GM19438 (cell line): ENCODE measurements around the gene GPR89A.
"Not testable (repeated sequence)": the region's sequence is repeated elsewhere in the genome, so short reads cannot be mapped to it uniquely, and the experiment has no call there.

ENCODE experiments used
- ATAC-seq: cut with Tn5 transposase; IDR thresholded peaks from one replicate; pipeline ENCODE4 v1.9.1; 2021; ENCODE audit warnings: low read depth; ENCODE audit not compliant: unreplicated experiment

Gene GPR89A

DNA sequence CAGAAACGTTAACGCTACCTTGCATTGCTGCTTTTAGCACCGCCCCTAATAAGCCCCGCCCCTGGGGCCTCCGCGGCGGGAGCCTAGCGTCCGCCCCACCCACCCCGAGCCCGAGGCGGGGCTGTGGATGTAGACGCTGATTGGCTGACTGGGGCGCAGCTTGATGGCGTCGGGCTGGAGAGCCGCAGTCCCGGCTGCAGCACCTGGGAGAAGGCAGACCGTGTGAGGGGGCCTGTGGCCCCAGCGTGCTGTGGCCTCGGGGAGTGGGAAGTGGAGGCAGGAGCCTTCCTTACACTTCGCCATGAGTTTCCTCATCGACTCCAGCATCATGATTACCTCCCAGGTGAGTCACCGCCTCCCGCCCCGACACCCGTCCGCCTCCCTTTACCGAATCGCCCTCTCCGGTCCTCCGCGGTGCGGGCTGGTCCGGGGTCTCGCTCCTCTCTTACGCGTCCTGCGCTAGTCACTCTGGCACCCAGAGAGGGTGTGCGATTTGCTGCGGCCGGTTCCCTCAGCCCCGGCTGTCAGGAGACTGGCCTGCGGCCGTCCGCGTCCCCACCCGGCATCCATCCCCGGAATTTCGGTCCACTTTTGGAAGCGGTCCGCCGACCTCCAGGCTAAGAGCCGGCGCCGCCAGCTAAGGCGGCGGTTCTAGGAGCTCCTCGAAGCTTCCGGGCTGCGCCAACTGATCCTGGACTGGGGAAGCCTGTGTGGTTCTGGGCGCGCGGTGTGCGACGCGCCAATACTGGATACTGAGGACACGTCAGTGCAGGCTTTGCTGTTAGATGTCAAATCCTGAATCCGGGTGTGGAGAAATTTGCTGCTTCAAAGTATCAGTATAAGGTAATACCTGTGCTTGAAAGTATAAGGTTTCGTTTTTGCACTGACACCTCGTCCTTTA lies at the start of gene GPR89A:
TSS of gene GPR89A (plus strand) at position 156 of the 901 bp plus-strand sequence. CDS start at position 302, 146 bp downstream.
- peak; percentile 97 for ATAC-seq

DNA sequence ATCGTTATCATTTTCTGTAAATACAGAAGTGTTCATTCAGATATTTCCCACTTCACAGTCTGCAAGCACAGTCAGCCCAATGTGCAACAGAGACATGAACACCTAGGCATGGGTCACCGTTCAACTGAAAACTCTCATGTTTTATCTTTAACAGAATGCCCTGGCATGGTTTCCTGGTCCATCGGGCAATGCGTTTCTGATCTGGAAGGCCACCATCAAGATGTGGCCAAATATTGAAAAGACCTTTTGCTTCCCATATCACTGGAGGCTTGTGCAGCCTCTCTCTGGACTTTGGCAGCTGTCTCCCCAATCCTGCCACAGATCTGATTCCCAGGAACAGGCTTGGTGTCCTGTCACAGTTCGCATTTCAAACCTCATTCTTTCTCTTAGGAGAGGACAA lies 21.0 kb upstream of the GPR89A start:
- ATAC-seq = not testable (repeated sequence)

DNA sequence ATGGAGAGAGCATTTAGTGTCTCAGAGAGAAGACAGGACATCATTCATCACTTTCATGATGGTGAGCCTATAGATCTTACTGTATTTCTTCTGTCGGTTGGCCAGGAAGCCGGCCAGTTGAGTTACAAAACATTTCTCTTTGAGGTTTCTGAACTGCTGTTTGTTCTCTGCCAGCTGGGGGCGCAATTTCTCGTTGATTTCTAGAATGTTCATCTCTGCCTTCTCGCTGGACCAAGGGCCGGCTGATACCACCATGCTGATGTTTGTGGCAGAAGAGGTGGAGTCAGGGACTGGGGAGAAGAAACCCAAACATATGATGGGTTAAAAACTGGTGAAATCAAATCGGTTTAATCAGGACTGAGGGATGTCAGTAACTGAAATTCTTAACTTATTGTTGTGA lies 17.0 kb upstream of the GPR89A start:
- not testable (repeated sequence) for ATAC-seq

DNA sequence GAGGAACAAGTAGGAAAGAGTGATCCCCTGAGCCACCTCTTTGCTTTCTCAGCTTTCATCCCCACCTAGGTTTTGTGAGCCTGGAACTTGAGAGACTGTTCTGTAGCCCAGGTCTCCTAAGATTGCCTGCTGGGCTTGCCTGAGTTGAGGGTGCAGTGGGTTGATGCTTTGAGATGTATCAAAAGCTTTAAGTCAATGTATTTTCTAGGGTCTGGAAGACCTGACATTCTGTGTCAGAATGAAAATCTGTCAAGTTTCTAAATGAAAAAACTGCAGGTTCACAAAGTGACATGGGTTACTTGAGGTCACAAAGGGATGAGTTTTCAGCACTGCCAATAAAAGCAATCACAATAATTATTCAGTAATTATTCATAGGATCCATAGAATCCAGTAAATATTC lies 15.4 kb upstream of the GPR89A start:
- not testable (repeated sequence) for ATAC-seq

DNA sequence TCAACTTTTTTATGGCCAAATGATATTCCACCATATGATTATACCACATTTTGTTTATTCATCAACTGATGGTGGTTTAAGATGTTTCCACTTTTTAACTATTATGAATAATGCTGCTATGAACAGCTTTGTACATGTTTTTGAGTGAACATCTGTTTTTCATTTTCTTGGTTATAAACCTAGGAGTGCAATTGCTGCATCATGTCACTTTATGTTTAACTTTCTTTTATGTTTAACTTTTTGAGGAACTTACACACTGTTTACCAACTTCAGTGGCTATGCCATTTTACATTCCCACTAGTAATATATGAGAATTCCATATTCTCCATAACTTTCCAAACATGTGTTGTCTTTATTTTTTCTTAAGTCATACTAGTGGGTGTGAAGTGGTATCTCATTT lies 12.4 kb upstream of the GPR89A start:
- not testable (repeated sequence) for ATAC-seq

DNA sequence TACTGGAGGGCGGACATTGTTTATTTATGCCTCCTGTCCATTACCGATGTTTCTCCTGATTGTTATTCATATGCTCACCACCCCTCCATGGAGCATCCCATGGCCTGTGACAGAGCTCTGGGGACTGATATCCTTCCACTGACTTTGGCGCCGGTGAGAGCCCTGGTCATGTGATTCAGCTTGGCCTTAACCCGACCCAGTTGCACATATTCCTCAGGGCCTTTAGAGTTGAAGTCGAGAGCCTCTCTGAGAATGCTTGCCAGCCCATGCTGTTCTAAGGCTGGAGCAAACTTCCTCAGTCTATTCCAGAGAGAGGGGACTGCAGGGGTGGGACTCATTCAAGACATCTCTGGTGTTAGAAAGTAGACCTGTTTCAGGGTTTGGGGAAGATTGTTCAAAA lies 11.6 kb upstream of the GPR89A start:
- not testable (repeated sequence) for ATAC-seq

DNA sequence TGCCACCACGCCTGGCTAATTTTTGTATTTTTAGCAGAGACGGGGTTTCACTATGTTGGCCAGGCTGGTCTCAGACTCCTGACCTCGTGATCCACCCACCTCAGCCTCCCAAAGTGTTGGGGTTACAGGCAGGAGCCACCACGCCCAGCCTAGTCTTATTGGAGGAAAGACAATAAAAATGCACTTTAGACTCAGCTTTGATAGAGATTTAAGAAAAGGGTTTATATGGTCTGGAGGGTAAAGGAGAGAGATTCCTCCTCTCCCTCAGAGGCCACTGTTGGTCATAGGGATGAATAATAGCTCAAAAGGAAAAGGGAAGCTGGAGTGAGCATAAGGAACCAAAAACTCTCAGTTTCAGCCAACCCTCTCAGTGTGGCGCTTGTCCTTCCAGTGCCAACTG lies 8.4 kb upstream of the GPR89A start:
- not testable (repeated sequence) for ATAC-seq

DNA sequence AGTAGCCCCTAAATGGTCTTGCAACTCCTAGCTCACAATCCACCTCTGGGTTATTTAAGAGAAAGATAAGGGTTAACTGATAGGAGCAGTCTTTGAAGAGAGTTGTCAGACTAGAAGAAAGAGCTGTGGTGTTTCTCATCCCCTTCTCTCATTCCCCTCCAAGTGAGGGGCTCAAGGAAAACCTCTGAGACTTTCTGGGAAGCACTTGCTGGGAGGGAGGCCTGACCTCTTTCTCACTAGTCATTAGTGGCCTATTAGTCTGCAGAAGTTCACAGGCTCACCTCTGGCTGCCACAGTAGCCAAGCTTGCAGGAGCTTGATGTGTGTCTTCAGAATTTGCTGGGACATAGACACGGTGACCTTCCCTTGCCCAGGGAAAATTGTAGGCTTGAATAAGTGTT lies 6.2 kb upstream of the GPR89A start:
- no peak for ATAC-seq

DNA sequence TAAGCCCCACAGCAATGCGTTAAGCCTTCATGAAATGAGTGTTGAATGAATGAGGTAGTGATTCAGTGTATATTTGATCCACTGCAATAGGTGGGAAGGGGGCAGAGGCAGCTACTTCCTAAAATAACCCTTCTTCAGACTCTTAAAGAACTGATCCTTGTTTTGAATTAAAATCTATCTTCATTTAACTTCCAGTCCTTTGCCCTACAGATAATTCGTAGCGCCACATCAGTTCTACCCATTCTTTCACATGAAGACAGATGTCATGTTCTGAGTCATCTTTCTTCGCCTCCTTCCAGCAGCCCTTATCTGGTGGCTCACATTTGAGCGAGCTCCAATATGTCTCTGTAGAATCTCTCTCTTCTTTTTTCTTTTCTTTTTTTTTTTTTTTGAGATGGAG lies 948 bp upstream of the GPR89A start:
- ATAC-seq = not testable (repeated sequence)

DNA sequence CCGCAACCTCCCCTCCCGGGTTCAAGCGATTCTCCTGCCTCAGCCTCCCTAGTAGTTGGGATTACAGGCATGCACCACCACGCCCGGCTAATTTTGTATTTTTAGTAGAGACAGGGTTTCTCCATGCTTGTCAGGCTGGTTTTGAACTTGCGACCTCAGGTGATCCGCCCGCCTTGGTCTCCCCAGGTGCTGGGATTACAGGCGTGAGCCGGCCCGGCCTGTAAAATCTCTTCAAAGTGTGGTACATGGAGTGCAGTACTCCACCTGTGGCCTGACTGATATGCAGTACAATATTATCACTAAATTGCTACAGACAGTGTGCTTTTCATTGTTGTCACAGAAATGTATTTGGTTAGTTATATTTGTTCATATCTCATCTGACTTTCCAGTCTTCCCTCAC lies 499 bp upstream of the GPR89A start:
- ATAC-seq = not testable (repeated sequence)

DNA sequence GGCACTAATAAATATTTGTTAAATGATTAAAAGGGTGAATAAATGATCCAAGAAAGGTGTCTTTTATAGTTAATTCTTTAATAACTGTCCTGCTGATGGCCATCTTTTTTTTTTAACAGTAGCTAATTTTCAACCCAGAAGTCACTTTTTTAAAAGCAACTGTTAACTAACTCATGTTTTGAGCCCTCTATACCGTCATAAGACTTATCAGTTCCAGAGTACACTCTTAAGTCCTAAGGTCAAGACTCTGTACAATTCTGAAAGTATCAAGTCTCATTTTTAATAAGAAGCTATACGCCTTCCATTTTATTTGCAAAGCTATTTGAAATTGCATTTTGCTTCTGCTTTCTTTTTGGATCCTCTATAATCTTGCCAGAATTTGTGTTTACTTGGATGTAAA lies 3.0 kb downstream of the GPR89A start:
- not testable (repeated sequence) for ATAC-seq

DNA sequence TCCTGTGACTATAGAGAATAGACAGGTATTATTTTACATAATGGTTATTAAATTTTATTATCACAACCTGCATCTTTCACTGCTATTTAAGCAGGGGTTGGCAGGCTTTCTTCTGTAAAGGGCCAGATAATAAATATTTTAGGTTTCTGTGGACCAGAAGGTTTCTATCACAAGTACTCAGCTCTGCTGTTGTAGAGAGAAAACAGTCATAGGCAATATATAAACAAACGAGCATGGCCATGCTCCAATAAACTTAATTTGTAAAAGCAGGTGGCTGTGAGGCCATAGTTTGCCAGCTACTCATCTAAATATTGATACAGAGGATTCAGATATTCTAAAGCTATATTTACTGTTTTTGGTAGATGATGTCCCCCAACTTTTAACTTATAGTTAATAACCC lies 12.3 kb downstream of the GPR89A start:
- not testable (repeated sequence) for ATAC-seq

DNA sequence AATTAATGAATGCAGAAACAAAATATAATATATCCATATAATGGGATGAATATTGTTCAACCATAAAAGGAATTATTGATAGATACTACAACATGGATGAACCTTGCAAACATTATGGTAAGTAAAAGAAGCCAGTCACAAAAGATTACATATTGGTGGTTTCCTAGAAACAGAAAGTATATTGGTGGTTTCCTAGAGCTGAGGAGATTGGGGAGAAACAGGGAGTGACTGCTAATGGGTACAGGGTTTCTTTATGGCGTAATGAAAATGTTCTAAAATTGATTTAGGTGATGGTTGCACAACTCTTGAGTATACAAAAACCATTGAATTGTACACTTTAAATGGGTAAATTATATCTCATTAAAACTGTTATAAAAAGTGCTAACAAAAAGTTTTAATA lies 14.4 kb downstream of the GPR89A start:
- ATAC-seq = not testable (repeated sequence)

DNA sequence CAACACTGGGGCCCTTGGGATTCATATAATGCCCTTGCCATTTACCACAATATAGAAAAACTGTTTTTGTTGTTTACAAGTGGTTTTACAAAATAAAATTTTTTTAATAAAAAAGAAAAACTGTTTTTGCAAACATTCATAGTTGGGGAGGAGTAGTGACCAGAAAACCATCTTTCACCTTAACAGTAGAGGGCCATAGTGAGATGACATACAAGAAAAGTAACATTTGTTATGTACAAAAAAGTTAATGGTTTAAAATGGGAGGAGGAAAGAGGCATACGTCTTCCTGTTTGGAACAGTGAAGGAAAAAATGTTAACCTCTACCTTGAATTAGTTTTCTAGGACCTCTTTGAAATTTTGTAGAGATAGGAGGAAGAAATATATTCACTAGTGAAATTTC lies 28.4 kb downstream of the GPR89A start:
- not testable (repeated sequence) for ATAC-seq

DNA sequence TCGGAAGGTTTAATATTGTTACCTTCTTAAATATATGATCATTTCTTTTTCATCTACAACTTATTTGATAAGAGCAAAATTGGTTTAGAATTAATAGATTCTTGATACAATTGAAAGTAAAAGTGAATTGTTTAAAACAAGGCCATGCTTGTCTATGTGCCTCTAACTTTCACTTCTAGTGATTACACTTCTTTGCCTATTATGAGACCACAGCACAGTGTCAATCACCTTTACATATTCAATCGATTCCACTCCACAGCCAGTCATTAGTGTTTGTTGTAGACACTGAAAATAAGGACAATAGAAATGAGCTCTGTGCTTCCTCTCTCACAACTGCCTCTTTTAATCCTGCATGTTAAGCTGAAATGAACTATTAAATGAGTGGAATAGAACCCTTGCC lies 34.1 kb downstream of the GPR89A start:
- ATAC-seq = not testable (repeated sequence)

DNA sequence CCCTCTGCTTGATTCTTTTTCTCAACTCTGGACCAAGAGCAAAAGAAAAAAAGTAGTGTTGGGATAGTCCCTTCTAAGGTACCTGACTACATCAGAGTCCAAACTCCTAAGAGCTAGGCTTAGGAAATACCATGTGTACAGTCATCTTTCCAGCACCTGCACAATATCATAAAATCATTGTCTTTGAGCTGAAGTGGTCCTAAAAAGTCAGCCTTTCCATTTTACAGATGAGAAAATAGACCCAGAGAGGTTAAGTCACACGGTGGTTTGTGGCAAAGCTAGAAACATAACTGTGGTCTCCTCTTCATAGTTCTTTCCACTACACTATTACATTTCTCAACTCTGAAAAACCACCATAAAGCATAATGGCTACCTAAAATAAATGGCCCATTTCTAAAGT lies 36.2 kb downstream of the GPR89A start:
- ATAC-seq = not testable (repeated sequence)

DNA sequence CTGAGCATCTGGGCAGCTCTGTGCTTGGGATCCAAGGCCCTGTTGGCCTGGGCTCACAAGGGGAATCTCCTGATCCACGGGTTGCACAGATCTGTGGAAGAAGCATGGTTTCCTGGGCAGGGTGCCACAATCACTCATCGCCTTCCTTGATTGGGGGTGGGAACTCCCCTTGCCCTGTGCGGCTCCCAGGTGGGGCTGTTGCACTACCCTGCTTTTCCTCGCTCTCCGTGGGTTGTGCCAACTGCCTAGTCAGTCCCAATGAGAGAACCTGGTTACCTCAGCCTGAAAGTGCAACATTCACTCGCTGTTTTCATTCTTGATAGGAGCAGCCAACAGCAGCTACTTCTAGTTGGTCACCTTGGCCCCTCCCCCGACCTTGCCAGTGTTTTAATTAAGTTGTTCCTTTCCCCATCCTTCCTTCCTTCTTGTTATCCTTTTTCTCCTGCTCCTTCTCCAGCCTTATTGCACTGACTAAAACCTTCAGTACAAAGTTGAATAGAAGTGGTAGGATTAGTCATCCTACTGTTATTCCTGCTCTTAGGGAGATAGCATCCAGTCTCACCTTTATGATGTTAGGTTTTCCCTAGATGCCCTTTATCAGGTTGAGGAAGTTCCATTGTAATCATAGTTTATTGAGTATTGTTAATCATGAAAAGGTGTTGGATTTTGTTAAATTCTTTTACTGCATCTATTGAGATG lies 48.6 kb downstream of the GPR89A start:
- not testable (repeated sequence) for ATAC-seq

DNA sequence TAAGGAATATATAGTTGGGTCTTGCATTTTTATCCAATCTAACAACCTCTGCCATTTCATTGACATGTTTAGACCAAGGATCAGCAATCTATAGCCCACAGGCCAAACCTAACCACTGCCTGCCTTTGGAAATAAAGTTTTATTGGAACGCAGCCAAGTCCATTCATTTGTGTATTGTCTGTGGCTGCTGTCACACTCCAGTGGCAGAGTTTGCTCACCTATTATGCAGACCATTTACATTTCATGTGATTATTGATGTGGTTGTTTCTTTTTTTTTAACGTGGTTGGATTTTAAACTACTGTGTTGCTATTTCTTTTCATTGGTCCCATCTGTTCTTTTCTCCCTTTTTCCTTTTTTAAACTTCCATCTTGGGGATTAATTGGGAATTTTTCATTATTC lies 54.7 kb downstream of the GPR89A start:
- not testable (repeated sequence) for ATAC-seq

DNA sequence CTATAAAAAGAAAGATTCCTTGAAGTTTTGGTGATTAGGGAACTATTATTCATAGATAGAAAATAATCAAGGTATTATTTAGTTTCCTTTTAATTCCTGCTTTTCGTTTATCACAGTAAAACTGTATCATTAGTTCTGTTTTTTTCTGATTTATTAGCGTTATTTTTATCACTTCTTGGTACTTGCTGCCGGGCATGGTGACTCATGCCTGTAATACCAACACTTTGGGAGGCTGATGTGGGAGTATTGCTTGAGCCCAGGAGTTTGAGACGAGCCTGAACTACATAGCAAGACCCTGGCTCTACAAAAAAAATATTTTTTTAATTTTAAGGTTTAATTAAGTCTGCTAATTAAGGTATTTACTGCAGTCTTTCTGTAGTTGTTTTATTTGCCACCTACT lies 57.2 kb downstream of the GPR89A start:
- not testable (repeated sequence) for ATAC-seq

DNA sequence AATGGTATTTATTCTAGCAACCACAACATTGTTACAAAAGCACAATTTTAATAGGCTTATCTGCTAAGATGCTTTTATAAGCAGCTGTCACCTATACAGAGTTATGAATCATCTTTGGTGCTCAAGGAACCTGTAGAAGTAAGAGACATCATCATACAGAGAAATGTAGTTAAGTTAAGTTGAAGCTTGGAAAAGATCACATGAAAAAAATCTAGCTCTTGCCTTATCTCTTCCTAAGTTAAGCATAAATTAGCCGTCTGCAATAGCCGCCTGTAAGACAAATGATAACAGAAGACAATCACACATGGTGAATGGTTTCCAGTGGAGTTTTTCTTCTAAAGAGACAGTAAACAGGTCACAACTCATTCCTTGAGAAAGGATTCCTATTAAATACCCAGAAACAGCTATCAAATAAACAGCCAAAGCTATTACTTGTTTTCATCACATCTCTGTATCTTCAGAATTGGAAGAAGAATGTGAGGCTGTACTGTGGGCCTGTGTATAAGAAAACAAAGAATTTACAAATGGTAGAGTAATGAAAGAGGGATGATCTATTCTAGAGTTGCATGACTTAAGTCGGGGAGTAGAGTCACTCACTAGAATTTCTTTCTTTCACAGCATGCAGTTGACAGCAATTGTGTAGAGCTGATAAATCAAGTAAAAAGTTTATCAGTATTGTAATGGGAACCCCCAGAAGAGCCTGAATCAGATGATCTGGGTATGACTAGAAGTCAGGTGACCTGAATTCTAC lies 63.4 kb downstream of the GPR89A start:
- ATAC-seq = not testable (repeated sequence)

DNA sequence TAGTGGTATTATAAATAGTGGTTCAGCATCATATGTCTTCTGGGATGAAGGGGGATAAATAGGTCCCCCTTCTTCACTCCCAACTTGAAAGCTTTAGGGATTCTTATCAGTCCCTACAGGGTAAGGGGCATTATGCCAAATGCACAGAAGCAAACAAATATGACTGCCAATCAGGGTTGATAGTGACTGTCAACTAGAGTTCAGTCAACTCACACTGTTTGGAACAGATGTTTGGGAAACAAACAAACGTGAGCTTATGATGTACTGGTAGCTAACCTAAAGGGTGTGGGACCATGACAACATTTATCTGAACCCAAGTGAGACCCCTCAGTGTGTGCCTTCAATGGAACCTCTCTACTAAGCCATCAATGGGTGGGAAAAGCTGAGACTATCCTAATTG lies 65.4 kb downstream of the GPR89A start:
- not testable (repeated sequence) for ATAC-seq
